DOHH2 (cell line): ENCODE measurements around the gene REV1.
"Not testable (repeated sequence)": the region's sequence is repeated elsewhere in the genome, so short reads cannot be mapped to it uniquely, and the experiment has no call there.

Experiments
- H3F3A ChIP-seq: fragments of 200-600 bp; sonication (generic), shearing (Covaris generic); 2 replicates; pipeline ENCODE4 v1.6.0; 2016; ENCODE audit warnings: antibody characterized with exemption, mild to moderate bottlenecking; ENCODE audit not compliant: control insufficient read depth, insufficient read depth
- H3K27ac ChIP-seq: fragments of 200-600 bp; sonication (generic); 2 replicates; pipeline ENCODE4 v1.5.1; 2014; ENCODE audit warnings: low read depth, mild to moderate bottlenecking, low read length, moderate library complexity
- H3K27me3 ChIP-seq: fragments of 200-600 bp; sonication (generic); 2 replicates; pipeline ENCODE4 v1.6.1; 2014; ENCODE audit warnings: mild to moderate bottlenecking, low read length, mixed read lengths; ENCODE audit not compliant: control insufficient read depth
- H3K36me3 ChIP-seq: fragments of 200-600 bp; sonication (generic); 2 replicates; pipeline ENCODE4 v1.6.1; 2014; ENCODE audit warnings: mild to moderate bottlenecking, low read length, moderate library complexity, mixed read lengths; ENCODE audit not compliant: control insufficient read depth
- H3K4me1 ChIP-seq: fragments of 200-600 bp; sonication (generic); 2 replicates; pipeline ENCODE4 v1.6.1; 2014; ENCODE audit warnings: mild to moderate bottlenecking, low read length, mixed read lengths; ENCODE audit not compliant: control insufficient read depth
- H3K4me2 ChIP-seq: fragments of 200-600 bp; sonication (generic); 2 replicates; pipeline ENCODE4 v1.6.0; 2014; ENCODE audit warnings: mild to moderate bottlenecking, low read length, moderate library complexity
- H3K4me3 ChIP-seq: fragments of 200-600 bp; sonication (generic); 2 replicates; pipeline ENCODE4 v1.5.1; 2014; ENCODE audit warnings: mild to moderate bottlenecking, low read length, mixed read lengths
- H3K79me2 ChIP-seq: fragments of 200-600 bp; sonication (generic); 2 replicates; pipeline ENCODE4 v1.6.1; 2014; ENCODE audit warnings: mild to moderate bottlenecking, low read length, mixed read lengths; ENCODE audit not compliant: control insufficient read depth
- H3K9me2 ChIP-seq: fragments of 200-600 bp; sonication (generic); replicated peaks from 2 replicates; pipeline ENCODE4 v1.6.1; 2014; ENCODE audit warnings: mild to moderate bottlenecking, low read length, mixed read lengths; ENCODE audit not compliant: control insufficient read depth
- H3K9me3 ChIP-seq: fragments of 200-600 bp; sonication (generic); 2 replicates; pipeline ENCODE4 v1.6.1; 2014; ENCODE audit warnings: antibody characterized with exemption, low read length, mixed read lengths; ENCODE audit not compliant: control insufficient read depth, insufficient read depth
- H4K20me1 ChIP-seq: fragments of 200-600 bp; sonication (generic); 2 replicates; pipeline ENCODE4 v1.6.0; 2014; ENCODE audit warnings: low read depth, mild to moderate bottlenecking, antibody characterized with exemption, low read length, moderate library complexity; ENCODE audit not compliant: control insufficient read depth, insufficient read depth
- EZH2phosphoT487 ChIP-seq: fragments of 200-600 bp; sonication (generic); IDR thresholded peaks from 2 replicates; pipeline ENCODE4 v1.6.1; 2017; ENCODE audit warnings: borderline replicate concordance, mild to moderate bottlenecking, antibody characterized with exemption, low read length, moderate library complexity, mixed read lengths
- TF ChIP-seq, protein P1 (sequence below): fragments of 200-600 bp; sonication (generic); IDR thresholded peaks from one replicate; pipeline ENCODE4 v1.5.1; 2014; ENCODE audit warnings: antibody characterized with exemption, mild to moderate bottlenecking, low read depth, low read length; ENCODE audit not compliant: poor library complexity, severe bottlenecking

The REV1 gene

DNA sequence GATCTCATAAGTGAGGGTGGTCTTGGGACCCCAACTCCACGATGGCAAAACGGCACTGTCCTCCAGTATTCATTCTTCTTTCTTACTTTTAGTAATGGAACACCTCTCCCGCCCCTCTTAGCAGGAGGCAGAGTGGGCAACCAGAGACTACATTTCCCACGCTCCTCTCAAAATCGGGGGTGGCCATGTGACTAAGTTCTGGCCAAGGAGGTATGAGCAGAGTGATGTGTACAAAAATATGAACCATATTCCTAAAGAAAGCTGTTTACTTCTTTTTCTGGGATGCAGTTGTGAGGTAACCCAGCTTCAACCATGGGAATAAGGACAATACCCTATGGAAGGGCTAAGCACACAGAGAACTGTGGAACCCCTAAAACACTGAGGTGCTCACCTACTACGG, 12.8 kb downstream of the REV1 start:
- no peak overlapping the region for H3K4me2 ChIP-seq
- H3K36me3 ChIP-seq: peaks cover 16% of the 10 kb centered on the region
- H3K4me1 ChIP-seq: peaks cover 20% of the 10 kb centered on the region
- no peak overlapping the region for H3K27ac ChIP-seq
- peaks cover 100% of the 10 kb centered on the region for H3K79me2 ChIP-seq
- no peaks in the 10 kb centered on the region for H3K9me2 ChIP-seq
- TF ChIP-seq, protein P1, sequence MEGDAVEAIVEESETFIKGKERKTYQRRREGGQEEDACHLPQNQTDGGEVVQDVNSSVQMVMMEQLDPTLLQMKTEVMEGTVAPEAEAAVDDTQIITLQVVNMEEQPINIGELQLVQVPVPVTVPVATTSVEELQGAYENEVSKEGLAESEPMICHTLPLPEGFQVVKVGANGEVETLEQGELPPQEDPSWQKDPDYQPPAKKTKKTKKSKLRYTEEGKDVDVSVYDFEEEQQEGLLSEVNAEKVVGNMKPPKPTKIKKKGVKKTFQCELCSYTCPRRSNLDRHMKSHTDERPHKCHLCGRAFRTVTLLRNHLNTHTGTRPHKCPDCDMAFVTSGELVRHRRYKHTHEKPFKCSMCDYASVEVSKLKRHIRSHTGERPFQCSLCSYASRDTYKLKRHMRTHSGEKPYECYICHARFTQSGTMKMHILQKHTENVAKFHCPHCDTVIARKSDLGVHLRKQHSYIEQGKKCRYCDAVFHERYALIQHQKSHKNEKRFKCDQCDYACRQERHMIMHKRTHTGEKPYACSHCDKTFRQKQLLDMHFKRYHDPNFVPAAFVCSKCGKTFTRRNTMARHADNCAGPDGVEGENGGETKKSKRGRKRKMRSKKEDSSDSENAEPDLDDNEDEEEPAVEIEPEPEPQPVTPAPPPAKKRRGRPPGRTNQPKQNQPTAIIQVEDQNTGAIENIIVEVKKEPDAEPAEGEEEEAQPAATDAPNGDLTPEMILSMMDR: no peak
- TF ChIP-seq EZH2phosphoT487: no peak
- H3K4me3 ChIP-seq: no peak overlapping the region
- H3K9me3 ChIP-seq: no peaks in the 10 kb centered on the region
- H3F3A ChIP-seq: no peaks in the 10 kb centered on the region
- peaks cover 15% of the 10 kb centered on the region; the same call in 1 of the 2 replicates for H4K20me1 ChIP-seq
- H3K27me3 ChIP-seq: no peaks in the 10 kb centered on the region

DNA sequence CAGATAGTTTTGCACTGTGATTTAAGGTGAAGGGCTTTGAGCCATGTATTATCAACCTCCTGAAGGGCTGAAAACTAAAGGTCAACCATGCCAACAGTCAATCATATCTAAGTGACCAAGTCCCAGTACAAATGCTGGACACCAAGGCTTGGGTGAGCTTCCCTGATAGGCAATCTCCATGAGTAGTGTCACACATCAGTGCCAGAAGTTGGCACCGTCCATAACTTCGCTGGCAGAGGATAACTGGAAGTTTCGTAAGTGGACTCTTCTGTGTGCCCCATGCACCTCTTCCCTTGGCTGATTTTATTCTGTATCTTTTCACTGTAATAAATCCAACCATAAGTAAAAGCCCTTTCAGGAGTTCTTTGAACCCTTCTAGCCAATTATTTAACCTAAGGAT, 13.2 kb downstream of the REV1 start:
- no peak overlapping the region for H3K27ac ChIP-seq

DNA sequence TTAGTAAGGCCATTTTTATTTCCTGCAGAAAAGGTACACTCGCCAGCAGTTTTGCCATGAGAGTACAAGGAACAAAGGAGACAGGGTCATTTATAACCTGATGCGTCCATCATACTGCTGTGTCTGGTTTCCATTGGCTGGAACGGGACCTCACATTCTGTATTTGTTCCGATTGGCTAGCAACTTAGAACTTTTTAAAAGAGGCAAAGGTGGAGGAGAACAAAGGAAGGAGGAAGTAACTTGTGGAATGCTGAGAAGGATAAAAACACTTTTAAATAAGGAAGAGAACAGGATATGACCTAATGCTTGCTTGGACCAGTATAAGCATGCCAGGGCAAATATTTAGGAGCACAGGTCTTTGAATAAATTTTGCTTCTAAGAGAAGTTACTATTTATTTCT, 14.7 kb downstream of the REV1 start:
- not testable (repeated sequence) for H3K9me3 ChIP-seq, H3K9me2 ChIP-seq, H3K27ac ChIP-seq, H3K4me2 ChIP-seq, H3K27me3 ChIP-seq, H3F3A ChIP-seq, H3K4me3 ChIP-seq
- H3K79me2 ChIP-seq: peaks cover 100% of the 10 kb centered on the region
- H3K36me3 ChIP-seq: peaks cover 17% of the 10 kb centered on the region
- H3K4me1 ChIP-seq: peaks cover 16% of the 10 kb centered on the region
- H4K20me1 ChIP-seq: peaks cover 12% of the 10 kb centered on the region

More for the DNA sequence above, 13.2 kb downstream of the REV1 start:
- no peak overlapping the region for H3K4me2 ChIP-seq
- H3K4me3 ChIP-seq: no peak overlapping the region
- H3K9me3 ChIP-seq: no peaks in the 10 kb centered on the region
- peaks cover 15% of the 10 kb centered on the region for H3K36me3 ChIP-seq
- peaks cover 100% of the 10 kb centered on the region for H3K79me2 ChIP-seq
- peaks cover 20% of the 10 kb centered on the region for H3K4me1 ChIP-seq
- TF ChIP-seq EZH2phosphoT487: no peak
- TF ChIP-seq, protein P1: no peak
- no peaks in the 10 kb centered on the region for H3K9me2 ChIP-seq
- H3F3A ChIP-seq: no peaks in the 10 kb centered on the region
- H3K27me3 ChIP-seq: no peaks in the 10 kb centered on the region
- H4K20me1 ChIP-seq: peaks cover 12% of the 10 kb centered on the region; the same call in 1 of the 2 replicates

DNA sequence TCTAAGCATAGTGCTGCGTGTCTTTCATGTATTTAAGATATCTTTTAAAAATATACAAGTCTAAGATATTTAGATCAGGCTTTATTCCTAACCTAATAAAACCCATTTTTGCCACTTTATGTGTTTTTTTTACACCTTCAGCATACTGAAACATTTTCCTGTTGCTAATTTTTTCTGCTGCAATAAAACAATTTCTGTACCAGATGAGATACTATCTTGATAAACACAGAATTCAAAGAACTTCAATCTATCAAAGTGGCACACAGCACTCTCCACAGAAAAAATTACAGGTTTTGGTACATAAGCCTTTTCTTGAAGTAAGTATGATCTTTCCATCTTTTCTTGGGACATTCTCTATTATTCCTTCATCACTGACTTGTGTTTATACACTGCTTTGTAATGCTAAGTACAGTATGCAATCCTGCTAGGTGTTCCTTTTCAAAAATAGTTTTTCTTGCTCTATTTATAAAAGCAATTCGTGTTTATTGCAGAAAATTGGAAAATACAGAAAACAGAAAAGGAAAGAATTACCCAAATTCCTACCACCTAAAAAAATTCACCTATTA, 16.2 kb downstream of the REV1 start:
- TF ChIP-seq, protein P1: no peak
- TF ChIP-seq EZH2phosphoT487: no peak
- Histone ChIP-seq H3F3A (no peaks in the 10 kb centered on the region), H3K4me3 (no peak overlapping the region), H3K9me2 (no peaks in the 10 kb centered on the region), H3K4me1 (peaks cover 8% of the 10 kb centered on the region), H3K9me3 (no peaks in the 10 kb centered on the region), H4K20me1 (peaks cover 12% of the 10 kb centered on the region), H3K27ac (no peak overlapping the region), H3K36me3 (peaks cover 17% of the 10 kb centered on the region), H3K4me2 (no peak overlapping the region), H3K27me3 (no peaks in the 10 kb centered on the region), H3K79me2 (peaks cover 100% of the 10 kb centered on the region)
